Activated gamma-delta T cell (primary cell): ENCODE results near the gene WNT2.
"Not testable (repeated sequence)": the region's sequence is repeated elsewhere in the genome, so short reads cannot be mapped to it uniquely, and the experiment has no call there.

Experiments
- DNase-seq: peaks from one replicate; lab custom pipeline; 2025; lab: John Stamatoyannopoulos, UW

Gene WNT2

GRCh38 chr7:117308891-117309290, 14.0 kb downstream of the WNT2 start:
- DNase-seq = no peak

GRCh38 chr7:117302396-117302795, 20.5 kb downstream of the WNT2 start:
- DNase-seq = no peak

- DNase-seq = not testable (repeated sequence)
Observed at GRCh38 chr7:117300506-117300905, 22.4 kb downstream of the WNT2 start.

GRCh38 chr7:117297606-117298005, 25.3 kb downstream of the WNT2 start:
- DNase-seq = no peak

- no peak for DNase-seq
Observed at GRCh38 chr7:117296066-117296465, 26.8 kb downstream of the WNT2 start.

GRCh38 chr7:117285826-117286225, 37.0 kb downstream of the WNT2 start:
- DNase-seq = no peak

- no peak for DNase-seq
Observed at GRCh38 chr7:117284692-117285091, 38.2 kb downstream of the WNT2 start.

- DNase-seq = no peak
Observed at GRCh38 chr7:117283779-117284178, 39.1 kb downstream of the WNT2 start.

GRCh38 chr7:117283371-117283770, 39.5 kb downstream of the WNT2 start:
- no peak for DNase-seq

- no peak for DNase-seq
Observed at GRCh38 chr7:117282239-117282812, 40.5 kb downstream of the WNT2 start.

GRCh38 chr7:117281562-117281961, 41.3 kb downstream of the WNT2 start:
- no peak for DNase-seq

- no peak for DNase-seq
Observed at GRCh38 chr7:117279931-117280557, 42.8 kb downstream of the WNT2 start.

- DNase-seq = no peak
Observed at GRCh38 chr7:117279203-117279602, 43.7 kb downstream of the WNT2 start.

GRCh38 chr7:117278040-117278439, 44.8 kb downstream of the WNT2 start:
- no peak for DNase-seq

- DNase-seq = no peak
Observed at GRCh38 chr7:117277576-117277975, 45.3 kb downstream of the WNT2 start.

- DNase-seq = no peak
Observed at GRCh38 chr7:117274951-117275350, 47.9 kb downstream of the WNT2 start.

- no peak for DNase-seq
Observed at GRCh38 chr7:117273814-117274225, 49.0 kb downstream of the WNT2 start.

- no peak for DNase-seq
Observed at GRCh38 chr7:117273325-117273724, 49.5 kb downstream of the WNT2 start.

- DNase-seq = no peak
Observed at GRCh38 chr7:117272017-117272759, 50.7 kb downstream of the WNT2 start.

GRCh38 chr7:117271566-117271965, 51.3 kb downstream of the WNT2 start:
- no peak for DNase-seq

GRCh38 chr7:117270371-117270770, 52.5 kb downstream of the WNT2 start:
- DNase-seq = no peak

GRCh38 chr7:117269886-117270285, 53.0 kb downstream of the WNT2 start:
- DNase-seq = no peak

- no peak for DNase-seq
Observed at GRCh38 chr7:117269417-117269816, 53.4 kb downstream of the WNT2 start.
